MM.1S (cell line): ENCODE data around the gene TEKT2.

Experiments used
- CTCF ChIP-seq: fragments of 300-600 bp; sonication (generic); IDR thresholded peaks from 2 replicates; pipeline ENCODE4 v1.5.1; 2016; ENCODE audit warnings: antibody characterized with exemption, low read length, mixed read lengths
- EZH2 ChIP-seq: fragments of 300-600 bp; sonication (generic); optimal IDR thresholded peaks from 2 replicates; pipeline ENCODE3; 2017; ENCODE audit warnings: low read depth, mild to moderate bottlenecking, antibody characterized with exemption, low read length, mixed read lengths

- TF ChIP-seq CTCF, result no peak
- no peak for TF ChIP-seq EZH2
These were observed 7.8 kb downstream of the TEKT2 start for GRCh38 chr1:36091698-36092097.
